Colon (tissue), 2 donors: ENCODE measurements around the gene MGAT5.

ENCODE experiments used
- FAIRE-seq: peaks from 2 replicates; lab custom pipeline; 2012; peaks lifted over from hg19 to GRCh38; lab: Jason Lieb, UNC
- donor health status: control.
- donor health status: control.

Gene MGAT5

GRCh38 chr2:134401081-134401497 is 147.2 kb downstream of the MGAT5 start:
- FAIRE-seq: no peak

DNA sequence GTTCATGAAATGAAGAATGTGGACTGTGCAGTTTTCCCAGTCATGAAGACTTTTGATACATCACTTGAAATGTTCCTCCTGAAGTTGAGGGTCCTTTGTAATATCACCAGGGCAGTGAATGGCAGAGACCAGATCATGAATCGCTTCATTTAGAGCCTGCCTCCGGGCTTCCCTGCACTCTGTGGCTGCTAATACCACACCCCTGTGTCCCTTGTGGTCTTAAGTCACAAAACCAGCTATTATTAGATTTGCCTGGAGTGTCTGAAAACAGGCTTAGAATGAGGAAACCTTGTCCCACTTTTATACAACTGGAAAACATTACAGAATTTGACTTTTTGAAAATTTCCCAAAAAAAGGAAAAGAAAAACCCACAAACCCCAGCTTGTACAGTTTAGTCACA is 147.9 kb downstream of the MGAT5 start:
- FAIRE-seq: no peak

- FAIRE-seq: no peak
These were observed 148.5 kb downstream of the MGAT5 start for GRCh38 chr2:134402410-134402809.

- FAIRE-seq: no peak
These were observed 151.8 kb downstream of the MGAT5 start for GRCh38 chr2:134405611-134406081.

DNA sequence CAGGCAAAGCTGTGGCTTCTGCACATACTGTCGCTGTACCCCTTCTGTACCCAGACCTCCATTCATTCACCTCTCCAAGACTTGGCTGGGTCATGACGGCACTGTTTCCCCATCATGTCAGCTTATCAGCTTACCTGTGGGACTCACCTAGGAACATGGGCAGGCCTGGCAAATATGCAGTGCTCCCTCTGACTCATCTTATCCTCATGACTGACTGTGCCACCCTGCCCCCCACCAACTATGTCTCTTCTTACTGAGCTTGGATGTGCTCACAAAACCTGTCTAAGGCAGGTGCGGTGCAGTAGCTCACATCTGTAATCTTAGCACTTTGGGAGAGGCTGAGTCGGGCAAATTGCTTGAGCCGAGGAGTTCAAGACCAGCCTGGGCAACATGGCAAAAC is 152.4 kb downstream of the MGAT5 start:
- FAIRE-seq: no peak

GRCh38 chr2:134406736-134407135 is 152.9 kb downstream of the MGAT5 start:
- no peak for FAIRE-seq

- no peak for FAIRE-seq
These were observed 153.4 kb downstream of the MGAT5 start for GRCh38 chr2:134407154-134407890.

- FAIRE-seq: no peak
These were observed 154.5 kb downstream of the MGAT5 start for GRCh38 chr2:134408386-134408785.

- FAIRE-seq: no peak
These were observed 154.9 kb downstream of the MGAT5 start for GRCh38 chr2:134408791-134409190.

DNA sequence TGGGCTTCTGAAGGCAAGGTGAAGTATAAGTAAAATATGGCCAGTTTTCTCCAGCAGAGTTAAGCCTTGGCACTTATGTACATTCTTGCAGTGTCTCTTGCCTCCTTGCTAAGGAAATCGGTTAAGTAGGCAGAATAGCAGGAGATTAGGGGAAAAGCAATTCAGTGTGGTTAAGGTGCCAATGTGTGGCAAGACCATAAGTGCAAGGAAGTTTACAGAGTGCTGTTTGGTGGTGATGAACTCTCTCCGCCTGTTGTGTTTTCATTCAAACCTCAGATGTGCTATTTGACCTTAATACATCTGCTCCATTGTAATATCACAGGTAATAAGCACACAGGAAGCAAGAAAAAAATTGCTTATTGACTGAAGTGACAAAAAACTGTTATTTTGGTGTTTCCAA is 156.1 kb downstream of the MGAT5 start:
- FAIRE-seq: no peak

DNA sequence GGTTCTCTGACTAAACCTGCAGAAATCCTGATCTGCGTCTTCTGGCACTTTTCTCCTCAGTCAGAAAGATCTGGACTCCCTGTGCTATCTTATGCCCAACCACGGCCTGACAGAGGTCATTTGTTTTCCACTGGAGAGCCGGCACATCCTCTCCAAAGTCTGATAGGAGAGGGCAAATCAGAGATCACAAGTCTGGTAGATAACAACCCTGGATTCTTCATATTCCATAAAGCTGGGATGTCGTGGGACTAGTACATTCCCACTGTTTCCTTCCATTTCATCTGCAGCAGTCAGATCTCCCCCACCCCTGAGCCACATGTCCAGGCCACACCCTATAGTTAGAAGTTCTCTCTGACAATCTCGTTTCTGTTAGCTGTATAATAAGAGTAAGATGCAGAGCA is 157.0 kb downstream of the MGAT5 start:
- FAIRE-seq: no peak

DNA sequence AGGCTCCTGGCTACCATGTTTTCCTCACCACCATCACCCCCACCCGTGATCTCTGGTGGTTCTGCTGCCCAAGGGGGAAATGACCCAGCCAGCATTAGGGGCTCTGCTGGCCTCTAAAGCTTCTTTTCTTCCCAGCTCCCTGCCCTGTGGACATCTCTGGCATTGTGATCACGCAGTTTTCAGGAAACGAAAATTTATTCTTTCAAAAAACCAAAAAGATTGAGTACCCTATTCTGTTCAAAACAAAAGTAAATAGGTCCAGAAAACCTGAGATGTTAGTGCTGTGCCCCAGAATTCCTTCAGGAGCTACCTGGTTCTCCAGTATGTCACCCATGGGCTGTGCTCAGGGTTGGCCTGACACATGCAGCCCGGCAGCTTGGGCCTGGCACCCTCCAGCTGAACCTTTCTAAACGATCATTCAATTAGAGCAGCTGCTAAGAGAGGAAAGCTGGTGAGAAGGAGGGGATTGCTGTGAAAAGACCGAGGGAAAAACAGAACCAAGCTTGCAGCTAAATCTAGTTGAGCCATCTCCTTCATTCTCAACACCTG is 157.5 kb downstream of the MGAT5 start:
- FAIRE-seq: no peak

GRCh38 chr2:134411828-134412638 is 158.2 kb downstream of the MGAT5 start:
- no peak for FAIRE-seq

DNA sequence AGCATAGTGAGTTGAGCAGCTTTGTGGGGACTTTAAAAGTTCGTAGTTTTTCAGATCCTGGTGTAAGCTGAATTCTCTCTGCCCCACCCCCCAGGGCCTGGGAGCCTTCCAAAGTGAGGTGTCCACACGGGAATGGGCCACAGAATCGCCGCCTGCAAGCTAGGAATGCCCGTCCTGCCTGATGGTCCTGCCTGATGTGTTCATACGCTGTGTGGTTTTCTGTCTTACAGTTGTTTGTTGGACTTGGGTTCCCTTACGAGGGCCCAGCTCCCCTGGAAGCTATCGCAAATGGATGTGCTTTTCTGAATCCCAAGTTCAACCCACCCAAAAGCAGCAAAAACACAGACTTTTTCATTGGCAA is 158.7 kb downstream of the MGAT5 start:
- FAIRE-seq: no peak

DNA sequence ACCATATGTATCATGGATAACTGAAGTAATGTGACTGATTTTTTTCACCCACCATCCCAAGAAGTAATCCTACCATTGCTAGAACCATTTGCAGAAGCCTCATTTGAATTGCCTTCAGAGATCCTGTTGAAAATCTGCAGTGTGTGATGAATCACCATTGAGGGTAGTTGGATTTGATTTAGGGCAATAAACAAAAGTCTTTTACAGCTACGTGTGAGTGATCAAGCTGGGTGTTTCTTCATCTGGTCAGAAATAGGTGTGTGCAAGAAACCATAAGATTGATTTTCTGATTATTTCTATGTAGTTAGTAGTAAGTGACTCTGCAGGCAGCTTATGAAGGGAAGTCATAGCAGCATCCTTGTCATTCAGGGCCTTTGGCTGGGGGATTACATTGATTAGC is 159.6 kb downstream of the MGAT5 start:
- FAIRE-seq: no peak

DNA sequence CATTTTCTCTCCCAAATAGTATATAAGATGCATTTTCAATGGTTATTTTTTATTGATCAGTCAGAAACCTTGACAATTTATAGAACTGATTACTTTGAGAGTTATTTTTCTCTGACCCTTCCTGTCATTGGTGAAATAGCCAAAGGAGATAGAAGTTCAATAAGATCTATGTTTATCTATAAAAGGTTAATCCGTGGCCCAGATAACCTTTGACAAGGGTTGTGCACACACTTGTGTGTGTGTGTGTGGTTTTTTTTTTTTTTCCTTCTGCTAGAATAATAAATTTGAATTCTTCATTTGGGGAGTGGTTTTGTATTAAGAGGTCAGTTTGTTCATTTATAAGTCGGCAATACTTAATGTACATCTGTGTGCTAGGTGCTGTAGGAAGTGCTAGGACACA is 160.0 kb downstream of the MGAT5 start:
- FAIRE-seq: no peak

DNA sequence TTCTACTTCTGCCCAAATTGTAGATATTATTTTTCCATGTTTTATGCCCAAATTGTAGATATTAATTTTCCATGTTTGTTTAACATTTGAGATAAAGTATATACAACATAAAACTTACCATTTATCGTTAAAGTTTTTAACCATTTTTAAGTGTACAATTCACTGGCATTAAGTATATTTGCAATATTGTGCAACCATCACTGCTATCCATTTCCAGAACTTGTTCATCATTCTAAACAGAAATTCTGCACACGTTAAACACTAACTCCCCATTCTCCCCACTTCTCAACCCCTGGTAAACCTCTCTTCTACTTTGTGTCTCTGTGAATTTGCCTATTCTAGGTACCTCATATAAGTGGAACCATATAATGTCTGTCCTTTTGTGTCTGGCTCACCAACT is 162.1 kb downstream of the MGAT5 start:
- FAIRE-seq: no peak

GRCh38 chr2:134416637-134417036 is 162.8 kb downstream of the MGAT5 start:
- FAIRE-seq: no peak

GRCh38 chr2:134417968-134418582 is 164.2 kb downstream of the MGAT5 start:
- FAIRE-seq: no peak

GRCh38 chr2:134420259-134420658 is 166.4 kb downstream of the MGAT5 start:
- FAIRE-seq: no peak

DNA sequence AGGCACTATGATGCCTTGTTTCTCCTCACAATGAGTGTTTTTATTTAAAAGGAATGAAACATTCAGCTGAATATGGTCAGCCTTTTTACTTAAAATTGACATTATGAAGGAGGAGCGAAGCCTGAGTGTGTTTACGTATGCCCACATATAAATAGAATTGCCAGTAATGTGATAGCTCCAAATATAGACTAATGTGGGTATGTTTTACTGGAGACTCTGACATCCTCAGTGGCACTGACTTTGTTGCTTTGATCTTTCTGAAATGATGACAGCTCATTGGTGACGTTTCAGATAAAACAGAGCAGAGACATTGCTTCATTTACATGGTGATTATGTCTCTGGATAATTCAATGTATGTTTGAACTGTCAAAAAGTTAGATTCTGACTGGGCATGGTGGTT is 167.0 kb downstream of the MGAT5 start:
- no peak for FAIRE-seq

DNA sequence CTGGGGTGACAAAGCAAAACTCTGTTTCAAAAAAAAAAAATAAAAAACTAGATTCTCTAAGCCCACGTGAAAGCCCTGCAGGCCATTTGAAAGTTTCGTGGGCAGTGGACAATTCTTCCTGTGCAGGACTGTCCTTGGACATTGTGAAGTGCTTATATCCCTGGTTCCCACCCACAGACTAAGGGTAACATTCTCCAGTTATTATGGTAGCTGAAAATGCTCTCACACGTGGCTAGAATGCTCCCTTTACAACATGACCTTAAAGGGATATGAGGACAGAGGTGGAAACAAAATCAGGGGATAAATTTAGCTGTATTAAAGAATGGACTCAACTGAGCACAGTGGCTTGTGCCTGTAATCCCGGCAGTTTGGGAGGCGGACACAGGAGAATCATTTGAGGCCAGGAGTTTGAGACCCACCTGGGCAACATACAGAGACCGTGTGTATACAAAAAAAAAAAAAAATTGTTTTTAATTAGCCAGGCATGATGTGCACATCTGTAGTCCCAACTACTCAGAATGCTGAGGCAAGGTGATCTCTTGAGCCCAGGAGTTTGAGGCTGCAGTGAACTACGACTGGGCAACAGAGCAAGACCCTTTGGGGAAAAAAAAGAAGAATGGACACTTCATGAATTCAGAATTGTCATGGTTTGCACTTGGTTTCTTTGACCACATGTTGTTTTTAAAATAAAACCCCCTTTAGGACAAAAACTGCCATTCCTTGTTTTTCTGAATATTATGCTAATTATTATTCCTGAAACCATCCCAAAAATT is 167.9 kb downstream of the MGAT5 start:
- no peak for FAIRE-seq
